Stomach (tissue), 4 donors: Measurements from ENCODE around the gene LIN7A.

ENCODE experiments used
- CTCF ChIP-seq, 7 experiments: fragments of 450-650 bp in 4 of 7; fragments of 200-600 bp in 3 of 7; sonication (generic) in 3 of 7; IDR thresholded peaks; one replicate each; pipeline ENCODE4 v1.5.1; 2016 to 2019; ENCODE audit warnings: antibody characterized with exemption in 7 of 7, control low read depth in 2 of 7, mild to moderate bottlenecking in 1 of 7
- POLR2A ChIP-seq, 4 donors: fragments of 450-650 bp; IDR thresholded peaks; one replicate each; pipeline ENCODE4 v1.6.1; 2016; ENCODE audit warnings: antibody characterized with exemption in 4 of 4, control low read depth in 2 of 4, mild to moderate bottlenecking in 1 of 4, moderate library complexity in 1 of 4

GRCh38 chr12:80747800-80748199 lies 189.9 kb downstream of the LIN7A start:
- TF ChIP-seq CTCF (IDR thresholded peaks at IDR 0.05) (no peak), POLR2A (IDR thresholded peaks at IDR 0.05) (no peak)
